Gastroesophageal sphincter (tissue), 4 donors: ENCODE results near the gene SIGMAR1. TPM values are rescaled to one million over a fixed set of nuclear protein-coding genes. Genes with fewer than 3 reads are reported as not detected.
A peak's percentile ranks its signal among the peaks of the same experiment; 100 is the strongest.

ENCODE experiments used
- ATAC-seq: fragments of 150-250 bp; one replicate; pipeline ENCODE4 v1.9.1; 2016; ENCODE audit warnings: mild to moderate bottlenecking, moderate library complexity
- H3K27ac ChIP-seq, 4 donors: fragments of 200-600 bp; sonication (generic) in 3 of 4; 1 replicate in 3 of 4; 2 replicates in 1 of 4; pipeline ENCODE4 v1.5.1; 2016 to 2019
- H3K27me3 ChIP-seq: fragments of 200-600 bp; sonication (generic); one replicate; pipeline ENCODE4 v1.5.1; 2019
- H3K36me3 ChIP-seq, 2 donors: fragments of 200-600 bp; sonication (generic); one replicate each; pipeline ENCODE4 v1.5.1; 2019; ENCODE audit warnings: control low read depth in 1 of 2
- H3K4me1 ChIP-seq, 3 donors: fragments of 200-600 bp; sonication (generic); 1 replicate in 2 of 3; 2 replicates in 1 of 3; pipeline ENCODE4 v1.5.1; 2016 to 2019; ENCODE audit warnings: control low read depth in 2 of 3
- H3K4me3 ChIP-seq, 2 donors: fragments of 200-600 bp; sonication (generic); one replicate each; pipeline ENCODE4 v1.5.1; 2019; ENCODE audit warnings: mild to moderate bottlenecking in 1 of 2, moderate library complexity in 1 of 2
- H3K9me3 ChIP-seq, 3 donors: fragments of 200-600 bp; sonication (generic); one replicate each; pipeline ENCODE4 v1.5.1; 2017 to 2019; ENCODE audit warnings: control low read depth in 2 of 3
- EP300 ChIP-seq: sonication (generic); formaldehyde crosslinking; IDR thresholded peaks from one replicate; pipeline ENCODE4 v1.6.1; 2017; ENCODE audit warnings: antibody characterized with exemption, mild to moderate bottlenecking
- POLR2A ChIP-seq, 2 donors: fragments of 450-650 bp; IDR thresholded peaks; one replicate each; pipeline ENCODE4 v1.6.1; 2017; ENCODE audit warnings: antibody characterized with exemption in 2 of 2, mild to moderate bottlenecking in 2 of 2, moderate library complexity in 1 of 2
- POLR2AphosphoS5 ChIP-seq: sonication (generic); formaldehyde crosslinking; IDR thresholded peaks from one replicate; pipeline ENCODE4 v1.6.1; 2017; ENCODE audit warnings: antibody characterized with exemption
- WGBS, 2 donors: methylation state at CpG; one replicate each; pipeline ENCODE4 v1.1.5; 2018; ENCODE audit warnings: low coverage in 1 of 2; 5-methylcytosine and 5-hydroxymethylcytosine counted together
- total RNA-seq, 4 donors: library from RNA; depleted of rRNA; stranded (reverse); fragments of >200 nt; gene quantifications; one replicate each; pipeline ENCODE4 v1.1.0, GENCODE V29; 2016
- TF ChIP-seq, protein P1 (sequence below), 4 experiments: fragments of 200-600 bp in 2 of 4; fragments of 450-650 bp in 2 of 4; sonication (generic) in 1 of 4; IDR thresholded peaks; one replicate each; pipeline ENCODE4 v1.5.1; 2017 to 2019; ENCODE audit warnings: antibody characterized with exemption in 4 of 4, mild to moderate bottlenecking in 2 of 4, moderate library complexity in 2 of 4

The SIGMAR1 gene
- total RNA-seq, 4 donors from 2014 or later: 58.2 to 152 (median 87.8) TPM

DNA sequence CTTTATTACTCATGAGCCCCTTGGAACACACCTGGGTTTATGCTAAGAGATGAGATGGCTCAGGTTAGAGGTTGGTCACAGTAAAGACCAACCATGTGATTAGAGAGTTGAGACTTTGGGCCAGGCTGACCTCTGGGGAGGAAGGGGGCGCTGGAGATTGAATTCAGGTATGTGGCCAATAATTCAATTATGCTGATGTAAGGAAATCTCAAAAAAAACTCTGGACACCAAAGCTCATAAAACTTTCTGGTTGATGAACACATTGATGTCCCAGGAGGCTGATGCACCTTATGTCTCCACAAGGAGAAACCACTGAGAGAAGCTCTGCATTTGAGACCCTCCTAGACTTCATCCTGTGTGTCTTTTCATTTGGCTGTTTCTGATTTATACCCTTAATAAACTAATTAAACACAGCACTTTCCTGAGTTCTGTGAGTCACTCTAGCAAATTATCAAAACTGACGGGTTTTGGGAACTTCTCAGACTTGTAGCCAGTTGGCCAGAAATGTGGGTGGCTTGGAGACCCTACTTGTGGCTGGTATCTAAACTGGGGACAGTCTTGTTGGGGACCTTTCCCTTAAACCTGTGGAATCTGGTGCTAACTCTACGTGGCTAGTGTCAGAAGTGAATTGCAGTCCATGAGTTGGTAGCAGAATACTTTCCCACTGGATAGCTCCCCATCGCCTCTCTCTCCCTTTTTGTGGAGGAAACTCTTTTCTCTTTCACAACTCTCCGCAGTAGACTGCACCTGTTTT is 32.4 kb upstream of the SIGMAR1 start:
- no peak for TF ChIP-seq EP300
- TF ChIP-seq, protein P1, sequence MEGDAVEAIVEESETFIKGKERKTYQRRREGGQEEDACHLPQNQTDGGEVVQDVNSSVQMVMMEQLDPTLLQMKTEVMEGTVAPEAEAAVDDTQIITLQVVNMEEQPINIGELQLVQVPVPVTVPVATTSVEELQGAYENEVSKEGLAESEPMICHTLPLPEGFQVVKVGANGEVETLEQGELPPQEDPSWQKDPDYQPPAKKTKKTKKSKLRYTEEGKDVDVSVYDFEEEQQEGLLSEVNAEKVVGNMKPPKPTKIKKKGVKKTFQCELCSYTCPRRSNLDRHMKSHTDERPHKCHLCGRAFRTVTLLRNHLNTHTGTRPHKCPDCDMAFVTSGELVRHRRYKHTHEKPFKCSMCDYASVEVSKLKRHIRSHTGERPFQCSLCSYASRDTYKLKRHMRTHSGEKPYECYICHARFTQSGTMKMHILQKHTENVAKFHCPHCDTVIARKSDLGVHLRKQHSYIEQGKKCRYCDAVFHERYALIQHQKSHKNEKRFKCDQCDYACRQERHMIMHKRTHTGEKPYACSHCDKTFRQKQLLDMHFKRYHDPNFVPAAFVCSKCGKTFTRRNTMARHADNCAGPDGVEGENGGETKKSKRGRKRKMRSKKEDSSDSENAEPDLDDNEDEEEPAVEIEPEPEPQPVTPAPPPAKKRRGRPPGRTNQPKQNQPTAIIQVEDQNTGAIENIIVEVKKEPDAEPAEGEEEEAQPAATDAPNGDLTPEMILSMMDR (IDR thresholded peaks at IDR 0.05): no peak
- no peak for TF ChIP-seq POLR2A (IDR thresholded peaks at IDR 0.05)
- TF ChIP-seq POLR2AphosphoS5: no peak
- Histone ChIP-seq H3K9me3 (peaks cover 0 to 7% (median 0%) of the 10 kb centered on the region in 3 donors), H3K4me1 (peaks cover 0 to 27% (median 7%) of the 10 kb centered on the region in 3 donors), H3K27ac (no peak overlapping the region), H3K36me3 (peaks cover 0 to 23% of the 10 kb centered on the region in 2 donors), H3K4me3 (no peak overlapping the region), H3K27me3 (no peaks in the 10 kb centered on the region)
- ATAC-seq: no peak
- 83 to 96% methylated on average over 3 to 4 of the region's 5 CpGs for WGBS, 2 donors

DNA sequence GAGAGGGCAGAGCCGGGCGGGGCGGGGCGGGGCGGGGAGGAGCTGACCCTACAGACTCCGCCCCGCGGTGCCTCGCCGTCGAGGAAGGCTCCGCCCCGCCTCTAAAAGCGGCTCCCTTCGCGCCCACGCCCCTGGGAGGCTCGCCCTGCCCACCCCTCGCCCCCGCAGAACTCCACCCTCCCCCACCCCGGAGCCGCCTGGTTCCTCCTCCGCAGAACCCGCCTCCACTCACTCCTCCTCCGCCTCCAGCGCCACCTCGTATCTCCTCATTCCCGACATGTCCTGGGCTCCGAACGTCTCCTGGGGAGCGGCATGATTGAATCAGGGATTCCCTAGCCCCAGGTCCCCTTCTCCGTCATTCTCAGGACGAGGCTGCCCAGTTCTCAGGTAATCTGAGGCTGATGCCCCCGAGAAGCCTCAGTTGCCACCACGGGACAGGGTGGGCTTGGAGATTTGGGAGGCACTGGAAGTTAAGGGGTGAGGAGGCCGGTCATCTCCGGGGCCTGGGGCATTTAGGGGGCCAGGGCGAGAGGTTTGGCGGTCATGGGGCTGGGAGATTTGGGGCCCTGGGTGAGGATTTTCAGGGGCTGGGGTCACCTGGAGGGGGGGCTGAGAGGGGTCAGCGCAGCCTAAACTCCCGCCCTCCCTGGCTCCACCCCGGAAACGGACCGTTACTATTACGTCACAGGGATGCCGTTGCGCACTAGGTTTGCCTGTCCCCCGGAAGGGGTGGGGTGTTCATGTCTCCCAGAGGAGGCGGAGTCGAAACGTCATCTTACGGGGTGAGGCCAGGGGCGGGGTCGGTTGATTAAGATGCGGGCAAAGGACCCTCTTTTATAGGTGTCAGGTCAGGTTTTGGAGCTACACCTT is 28.0 kb upstream of the SIGMAR1 start:
- Histone ChIP-seq H3K4me1 (peaks cover 0 to 43% (median 13%) of the 10 kb centered on the region in 3 donors), H3K36me3 (peaks cover 0 to 43% of the 10 kb centered on the region in 2 donors), H3K27ac (peak overlapping the region; percentile 99 to 100 (median 100)), H3K27me3 (no peaks in the 10 kb centered on the region), H3K4me3 (peak overlapping the region; percentile 85 to 93), H3K9me3 (peaks cover 0 to 7% (median 0%) of the 10 kb centered on the region in 3 donors)
- WGBS, 2 donors: 0% methylated on average over 8 of the region's 55 CpGs; no CpG with 5 or more reads in 1 of the 2 donors
- ATAC-seq: peak; percentile 92
- TF ChIP-seq, protein P1 (IDR thresholded peaks at IDR 0.05): no peak
- TF ChIP-seq POLR2AphosphoS5 (peak; percentile 99), EP300 (no peak), POLR2A (IDR thresholded peaks at IDR 0.05) (peak; percentile 92 to 94)

GRCh38 chr9:34665067-34665380 is 27.4 kb upstream of the SIGMAR1 start:
- no peak for TF ChIP-seq EP300
- TF ChIP-seq, protein P1 (IDR thresholded peaks at IDR 0.05): peak in 1 of 4 experiments; percentile 49
- Histone ChIP-seq H3K27ac (peak overlapping the region; percentile 41 to 100 (median 99)), H3K27me3 (no peaks in the 10 kb centered on the region), H3K9me3 (peaks cover 0 to 7% (median 0%) of the 10 kb centered on the region in 3 donors), H3K4me1 (peaks cover 0 to 43% (median 13%) of the 10 kb centered on the region in 3 donors), H3K4me3 (peak overlapping the region; percentile 85 to 93), H3K36me3 (peaks cover 0 to 43% of the 10 kb centered on the region in 2 donors)
- ATAC-seq: peak; percentile 14
- no CpG with 5 or more reads among the region's 26 CpGs for WGBS, 2 donors

- ATAC-seq: peak; percentile 39
- Histone ChIP-seq H3K4me1 (peaks cover 0 to 43% (median 13%) of the 10 kb centered on the region in 3 donors), H3K4me3 (peak overlapping the region; percentile 85 to 93), H3K9me3 (peaks cover 0 to 3% (median 0%) of the 10 kb centered on the region in 3 donors), H3K27ac (peak overlapping the region; percentile 41 to 100 (median 99)), H3K36me3 (peaks cover 0 to 43% of the 10 kb centered on the region in 2 donors), H3K27me3 (no peaks in the 10 kb centered on the region)
- TF ChIP-seq EP300 (no peak), POLR2AphosphoS5 (peak; percentile 13), POLR2A (IDR thresholded peaks at IDR 0.05) (no peak)
- TF ChIP-seq, protein P1 (IDR thresholded peaks at IDR 0.05): peak in 3 of 4 experiments; percentile 79 to 87 (median 82)
- WGBS, 2 donors: 10 to 27% methylated on average over 3 to 15 of the region's 18 CpGs
Measured at GRCh38 chr9:34664281-34665066, 26.9 kb upstream of the SIGMAR1 start.
